Right kidney (tissue), 1 donor: ENCODE data around the gene LIPH.
A peak's percentile ranks its signal among the peaks of the same experiment; 100 is the strongest.

Source experiments
- DNase-seq: peaks from one replicate; pipeline ENCODE4 v3.0.0-alpha.2; 2016

LIPH gene

DNA sequence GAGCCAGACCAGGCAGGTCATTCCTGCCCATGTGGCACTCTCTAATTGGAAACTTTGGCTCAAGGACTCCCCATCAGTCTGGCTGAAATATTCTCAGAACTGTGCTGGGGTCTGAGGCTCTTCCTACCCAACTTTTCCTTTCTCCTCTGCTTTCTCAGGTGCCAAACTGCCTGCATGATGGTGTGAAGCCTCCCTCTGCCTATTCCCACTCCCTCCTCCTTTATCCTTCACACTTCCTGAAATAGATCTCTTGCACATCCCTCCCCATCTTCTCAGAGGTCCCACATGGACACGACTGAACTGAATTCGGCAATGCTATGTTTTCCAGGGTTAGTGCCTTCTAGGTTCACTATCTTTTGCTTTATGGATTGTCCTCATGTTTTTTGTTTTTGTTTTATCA lies 12.5 kb downstream of the LIPH start:
- DNase-seq, result no peak

DNA sequence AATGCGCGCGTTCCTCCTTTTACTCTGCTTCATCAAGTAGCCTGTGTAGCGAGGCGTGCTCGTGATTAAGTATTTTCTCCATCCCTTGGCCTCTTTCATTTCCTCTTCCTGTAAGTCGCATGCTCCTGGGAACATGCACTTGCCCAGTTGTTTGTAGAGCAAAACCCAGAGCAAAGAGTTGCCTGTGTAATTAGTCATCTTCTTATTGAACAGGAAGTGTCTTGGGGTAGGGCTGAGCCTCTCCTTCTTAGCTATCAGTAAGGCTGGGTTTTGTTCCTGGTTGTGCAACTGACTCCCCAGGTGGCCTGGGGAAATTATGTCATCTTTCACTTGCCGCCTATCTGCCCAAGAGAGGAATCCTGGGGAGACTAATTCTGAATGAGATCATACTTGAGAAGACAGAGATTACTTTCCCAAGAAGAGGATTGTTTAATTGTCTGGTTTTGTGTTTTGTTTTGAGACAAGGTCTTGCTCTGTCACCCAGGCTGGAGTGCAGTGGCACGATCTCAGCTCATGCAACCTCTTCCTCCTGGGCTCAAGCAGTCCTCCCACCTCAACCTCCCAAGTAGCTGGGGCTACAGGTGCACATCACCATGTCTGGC lies 14.9 kb downstream of the LIPH start:
- DNase-seq, result peak; percentile 25

GRCh38 chr3:185534511-185534910 lies 17.9 kb downstream of the LIPH start:
- no peak for DNase-seq

GRCh38 chr3:185532901-185533300 lies 19.5 kb downstream of the LIPH start:
- no peak for DNase-seq

GRCh38 chr3:185530856-185531255 lies 21.5 kb downstream of the LIPH start:
- no peak for DNase-seq

DNA sequence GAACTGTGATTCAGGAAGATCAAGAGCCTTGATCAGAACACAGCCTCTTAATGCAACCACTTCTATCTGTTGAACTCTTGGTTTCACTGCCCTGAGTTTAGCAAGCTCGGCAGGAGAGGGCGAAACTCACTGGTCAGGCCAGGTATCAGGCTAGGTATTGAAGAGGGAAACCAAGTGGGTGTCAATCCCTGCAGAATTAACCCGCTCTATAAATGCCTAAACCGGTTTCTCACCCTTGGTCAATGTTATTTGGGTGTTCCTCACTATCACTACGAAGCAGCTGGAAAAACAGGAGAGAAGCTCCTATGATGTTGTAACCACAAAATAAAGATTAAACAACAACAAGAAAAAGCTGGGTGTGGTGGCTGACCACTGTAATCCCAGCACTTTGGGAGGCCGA lies 23.9 kb downstream of the LIPH start:
- no peak for DNase-seq

DNA sequence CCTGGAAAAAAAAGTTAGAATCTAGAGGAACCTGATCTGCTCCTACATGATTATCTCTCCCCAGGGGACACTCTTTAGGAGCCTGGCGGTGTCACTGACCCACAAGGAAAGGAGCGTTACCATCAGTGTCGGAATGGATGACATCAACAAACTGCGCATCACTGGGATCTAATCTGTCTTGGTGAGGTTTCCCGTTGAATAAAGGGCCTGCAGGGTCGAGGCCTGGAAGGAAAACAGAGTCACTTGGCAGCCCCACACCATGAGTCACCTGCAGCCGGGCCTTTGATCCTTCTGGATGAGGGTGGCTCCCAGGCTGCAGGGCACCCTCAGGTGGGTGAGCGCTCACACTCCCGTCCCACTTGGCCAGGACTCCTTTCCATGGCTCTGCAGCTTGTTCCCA lies 25.0 kb downstream of the LIPH start:
- DNase-seq, result no peak

DNA sequence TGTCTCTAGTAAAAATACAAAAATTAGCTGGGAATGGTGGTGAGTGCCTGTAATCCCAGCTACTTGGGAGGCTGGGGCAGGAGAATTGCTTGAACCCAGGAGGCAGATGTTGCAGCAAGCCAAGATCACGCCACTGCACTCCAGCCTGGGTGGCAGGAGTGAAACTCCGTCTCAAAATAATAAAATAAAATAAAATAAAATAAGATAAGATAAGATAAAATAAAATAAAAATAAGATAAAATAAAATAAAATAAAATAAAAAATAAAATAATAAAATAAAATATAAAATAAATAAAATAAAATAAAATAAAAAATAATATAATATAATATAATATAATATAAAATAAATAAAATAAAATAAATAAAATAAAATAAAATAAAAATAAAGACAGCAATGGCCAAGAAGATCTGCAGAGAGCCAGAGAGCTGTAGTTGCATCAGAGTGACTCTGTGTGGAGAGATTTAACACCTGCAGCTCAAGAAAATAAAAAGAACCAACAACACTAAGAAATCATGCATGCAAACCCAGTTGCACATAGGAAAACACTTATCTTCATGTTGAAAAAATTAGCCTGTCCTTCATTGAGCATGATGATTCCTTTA lies 25.9 kb downstream of the LIPH start:
- no peak for DNase-seq

DNA sequence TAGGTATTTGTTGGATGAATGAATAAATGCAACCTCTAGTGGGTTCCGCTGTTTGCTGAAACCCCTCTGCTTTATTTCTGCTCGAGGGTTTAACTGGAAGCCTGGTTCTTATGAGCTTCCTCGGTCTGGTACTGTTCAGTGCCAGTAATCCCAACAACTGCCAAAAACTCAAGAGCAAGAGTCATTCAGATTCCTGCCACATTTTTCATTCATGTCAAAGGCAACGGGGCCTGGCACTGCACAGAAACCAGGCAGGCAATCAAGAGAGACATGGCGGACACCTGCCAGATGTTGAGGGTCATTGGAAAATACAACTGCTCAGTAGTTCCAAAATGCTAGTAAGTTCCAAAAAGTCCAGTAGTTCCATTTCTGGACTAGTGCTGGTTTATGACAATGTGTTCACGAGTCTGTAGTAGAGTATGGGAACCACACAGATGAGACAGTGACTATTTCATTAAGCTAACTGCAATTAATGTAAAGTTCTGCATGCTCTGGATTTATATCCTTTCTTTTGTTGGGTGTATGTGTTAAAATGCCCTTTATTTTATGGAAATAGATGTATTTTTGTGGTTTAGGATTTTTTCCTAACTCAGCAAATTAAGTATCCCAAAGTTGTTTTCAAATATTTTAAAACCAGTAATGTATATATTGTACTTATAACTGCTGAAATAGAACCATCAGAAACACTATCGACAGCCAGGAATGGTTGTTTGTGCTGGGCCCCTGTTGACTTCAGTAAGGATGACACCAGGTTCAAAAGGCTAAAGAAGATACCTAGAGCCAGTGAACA lies 30.8 kb downstream of the LIPH start:
- DNase-seq, result no peak

GRCh38 chr3:185519021-185519420 lies 33.4 kb downstream of the LIPH start:
- no peak for DNase-seq

DNA sequence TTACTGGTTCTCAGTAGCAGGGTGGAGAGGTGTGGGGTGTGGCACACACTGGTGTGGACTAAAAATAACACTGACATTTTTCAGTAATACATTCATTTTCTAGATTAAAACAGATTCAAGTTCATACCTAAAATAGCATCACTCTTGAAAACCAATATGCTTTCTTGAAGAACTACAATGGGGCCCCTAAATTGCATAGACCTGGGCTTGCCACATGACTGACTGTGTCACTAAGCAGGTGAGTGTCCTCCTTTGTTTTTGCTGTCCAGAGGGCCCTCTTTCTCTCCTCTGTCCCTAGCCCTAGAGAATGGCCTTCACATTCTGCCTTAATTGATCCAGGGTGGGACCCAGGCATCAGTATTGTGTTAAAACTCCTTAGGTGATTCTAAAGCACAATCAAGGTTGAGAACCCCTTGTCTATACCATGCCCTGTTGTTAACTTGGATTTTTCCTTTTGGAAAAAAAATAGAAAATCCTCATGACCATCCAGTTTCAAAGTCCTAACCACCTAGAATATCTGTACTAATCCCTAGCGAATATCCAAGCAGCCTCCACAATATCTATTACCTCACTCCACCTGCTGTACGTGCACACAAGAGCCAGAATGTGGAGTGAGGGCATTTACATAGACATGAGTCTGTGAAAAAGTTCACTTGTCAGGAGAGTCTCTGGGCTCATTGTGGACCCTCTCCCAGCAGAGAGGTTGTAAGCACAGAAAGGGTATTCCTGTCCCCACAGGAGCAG lies 34.8 kb downstream of the LIPH start:
- no peak for DNase-seq

- no peak for DNase-seq
Observed at GRCh38 chr3:185511711-185512110, 40.7 kb downstream of the LIPH start.

DNA sequence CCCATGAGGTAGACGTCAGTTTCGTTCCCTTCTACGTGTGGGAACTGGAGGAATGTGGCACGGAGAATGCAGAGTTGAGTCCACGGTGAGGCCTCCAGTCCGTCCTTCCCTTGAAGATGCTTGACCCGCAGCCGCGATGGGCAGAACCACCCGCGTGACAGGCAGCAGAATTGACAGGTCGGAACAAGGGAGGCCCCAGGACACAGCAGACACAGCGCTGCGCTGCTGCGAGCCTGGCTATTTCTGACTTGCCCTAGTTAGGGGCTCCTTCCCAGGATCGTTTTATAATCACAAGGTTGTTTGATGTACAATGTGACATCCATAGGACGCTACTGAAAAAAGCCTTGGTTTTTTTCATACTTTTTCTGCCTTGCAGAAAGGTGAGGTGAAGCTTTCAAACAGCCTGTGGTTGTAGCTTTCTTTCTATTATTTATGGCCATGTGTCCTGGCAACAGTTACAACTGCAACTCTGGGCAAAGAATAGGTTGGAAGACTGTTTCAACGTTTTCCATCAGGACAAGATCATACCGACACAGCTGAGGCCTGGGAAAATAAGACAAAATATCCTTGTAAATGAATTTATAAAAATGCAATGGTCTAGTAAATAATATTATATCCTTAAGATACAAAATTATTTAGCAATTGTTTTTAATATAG lies 43.9 kb downstream of the LIPH start:
- DNase-seq, result no peak

DNA sequence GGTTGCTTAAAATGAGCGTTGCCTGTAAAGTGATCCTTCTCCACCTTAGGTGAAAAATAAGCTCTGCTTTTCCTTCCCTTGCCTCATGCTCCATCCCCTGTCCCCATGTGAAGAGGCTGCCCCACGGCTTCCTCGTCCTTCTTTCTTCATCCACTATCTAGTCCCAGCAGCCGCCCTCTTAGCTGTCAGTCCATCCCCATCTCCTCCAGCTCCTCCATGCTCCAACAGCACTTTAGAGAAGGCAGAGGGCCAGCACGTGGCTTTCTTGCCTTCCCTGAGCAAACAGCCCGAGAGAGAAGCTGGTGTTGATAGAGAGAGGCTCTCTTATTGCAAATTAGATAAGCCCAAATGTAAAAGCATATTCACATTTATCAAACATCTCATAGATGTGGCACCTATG lies 44.5 kb downstream of the LIPH start:
- DNase-seq, result no peak

DNA sequence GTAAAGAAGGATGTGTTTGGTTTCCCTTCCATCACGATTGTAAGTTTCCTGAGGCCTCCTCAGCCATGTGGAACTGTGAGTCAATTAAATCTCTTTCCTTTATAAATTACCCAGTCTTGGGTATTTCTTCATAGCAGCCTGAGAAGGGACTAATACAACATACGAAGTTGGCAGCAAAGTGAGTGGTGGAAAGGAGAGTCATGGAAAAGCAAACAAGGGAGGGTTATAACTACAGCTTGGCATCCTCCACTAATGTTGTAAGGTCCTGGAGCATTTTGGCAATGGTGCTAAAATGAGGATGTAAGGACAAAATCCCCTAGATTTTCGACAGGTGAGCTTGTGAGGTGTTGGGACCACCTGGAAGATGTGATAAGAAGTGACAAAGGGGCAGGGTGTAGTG lies 47.8 kb downstream of the LIPH start:
- DNase-seq, result no peak

DNA sequence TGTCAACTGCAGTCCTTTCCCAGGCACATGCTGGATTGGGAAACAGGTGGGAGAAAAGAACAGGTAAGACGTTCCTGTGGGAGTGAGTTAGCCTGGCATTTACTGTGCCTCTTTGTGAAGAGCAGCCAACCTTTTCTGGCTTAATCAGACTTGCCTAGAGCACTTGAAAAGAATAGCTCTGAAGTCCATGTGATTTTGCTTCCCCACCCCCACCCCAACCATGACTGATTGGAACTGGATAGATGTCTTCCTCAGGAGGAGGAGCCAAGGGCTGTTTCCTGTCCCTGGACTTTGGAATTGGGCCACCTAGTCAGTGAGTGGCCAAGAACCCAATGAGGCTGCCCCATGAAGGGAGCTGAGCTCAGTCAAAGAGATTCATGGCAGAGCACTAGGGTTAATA lies 48.9 kb downstream of the LIPH start:
- DNase-seq, result no peak

DNA sequence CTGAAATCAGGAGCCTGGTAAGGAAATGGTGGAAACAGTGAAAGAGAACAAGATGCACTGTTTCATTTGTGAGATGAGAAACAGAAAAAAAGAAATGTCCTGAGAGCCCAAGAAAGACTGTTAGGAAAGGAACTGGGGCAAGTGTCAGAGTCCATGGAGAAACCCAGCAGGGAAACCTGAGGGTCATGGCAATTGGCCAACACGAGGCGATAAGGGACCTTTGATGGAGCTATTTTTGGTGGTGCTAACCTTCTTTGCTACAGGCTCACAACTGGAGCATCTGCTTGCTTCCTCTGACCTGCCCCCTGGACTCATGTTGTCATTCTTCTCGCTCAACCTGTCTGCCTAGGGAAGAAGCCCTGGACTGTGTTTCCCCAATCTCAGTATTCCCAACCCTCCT lies 49.4 kb downstream of the LIPH start:
- DNase-seq, result no peak

DNA sequence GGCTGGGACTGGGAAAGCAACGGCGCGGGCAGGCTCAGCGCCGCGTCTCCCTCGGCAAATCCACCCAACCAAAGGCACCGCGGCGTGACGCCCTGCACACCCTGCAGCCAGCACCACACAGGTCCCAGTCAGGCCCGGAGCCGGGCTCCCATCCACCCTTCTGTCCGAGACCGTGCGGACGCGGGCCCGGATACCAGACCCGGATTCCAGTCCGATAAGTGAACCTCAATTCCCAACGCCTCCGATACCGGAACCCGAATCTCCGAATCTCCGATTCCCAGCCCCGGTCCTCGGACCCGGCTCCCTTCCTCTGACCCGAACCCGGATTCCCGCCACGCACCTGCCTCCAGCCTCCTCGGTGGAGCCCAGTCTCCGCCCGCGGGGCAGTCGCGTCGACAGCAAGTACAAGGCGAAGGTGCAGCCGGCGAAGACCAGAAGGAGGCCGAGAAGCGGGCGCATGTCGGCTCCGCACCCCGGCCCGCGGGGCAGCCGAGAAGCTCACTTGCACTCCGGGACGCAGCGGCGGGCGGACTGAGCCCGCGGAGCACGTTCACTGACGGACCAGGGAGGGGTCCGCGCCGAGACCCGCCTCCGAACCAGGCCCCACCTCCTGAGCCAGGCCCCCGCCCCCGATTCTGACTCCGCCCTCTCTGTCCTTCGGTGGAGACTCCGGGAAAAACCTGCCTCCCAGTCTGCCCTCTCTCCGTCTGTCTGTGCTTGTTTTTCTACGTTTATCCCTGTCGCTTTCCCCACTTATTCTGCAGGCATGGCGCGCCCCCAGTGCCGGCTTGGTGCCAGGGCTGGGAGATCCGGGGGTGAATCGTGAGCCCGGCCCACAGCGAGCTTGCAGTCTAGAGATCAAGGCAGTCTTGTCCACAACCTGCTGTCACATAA lies 53.6 kb downstream of the LIPH start, which contains the start of gene TMEM41A:
Gene TMEM41A (minus strand): TSS at position 533 of the 894 bp plus-strand sequence. CDS start 74 bp downstream, at position 459.
- DNase-seq, result peak; percentile 95

GRCh38 chr3:185490241-185490640 lies 62.1 kb downstream of the LIPH start:
- no peak for DNase-seq

- DNase-seq, result no peak
Observed at GRCh38 chr3:185489462-185489861, 62.9 kb downstream of the LIPH start.

- DNase-seq, result no peak
Observed at GRCh38 chr3:185488465-185488864, 63.9 kb downstream of the LIPH start.
